MM.1S (cell line): ENCODE results near the gene NR5A2.

Experiments
- DNase-seq: peaks from one replicate; pipeline ENCODE4 v3.0.0-alpha.2; 2015
- H2AFZ ChIP-seq: fragments of 300-600 bp; sonication (generic); 2 replicates; pipeline ENCODE4 v1.6.0; 2016; ENCODE audit warnings: antibody characterized with exemption, low read length
- H3F3A ChIP-seq: fragments of 300-600 bp; sonication (generic); 2 replicates; pipeline ENCODE4 v1.6.1; 2016; ENCODE audit warnings: mild to moderate bottlenecking, antibody characterized with exemption, low read length, moderate library complexity, mixed read lengths; ENCODE audit not compliant: insufficient read depth
- H3K27ac ChIP-seq: fragments of 300-600 bp; sonication (generic); 2 replicates; pipeline ENCODE4 v1.5.1; 2016; ENCODE audit warnings: mild to moderate bottlenecking, low read length
- H3K27me3 ChIP-seq: fragments of 300-600 bp; sonication (generic); replicated peaks from 2 replicates; pipeline ENCODE4 v1.6.0; 2016; ENCODE audit warnings: low read length; ENCODE audit not compliant: insufficient read depth
- H3K36me3 ChIP-seq: fragments of 300-600 bp; sonication (generic); replicated peaks from 2 replicates; pipeline ENCODE4 v1.6.1; 2016; ENCODE audit warnings: mild to moderate bottlenecking, low read length, mixed read lengths; ENCODE audit not compliant: insufficient read depth
- H3K4me1 ChIP-seq: fragments of 300-600 bp; sonication (generic); 2 replicates; pipeline ENCODE4 v1.6.1; 2016; ENCODE audit warnings: low read length, mixed read lengths
- H3K4me2 ChIP-seq: fragments of 300-600 bp; sonication (generic); 2 replicates; pipeline ENCODE4 v1.6.0; 2016; ENCODE audit warnings: low read depth, low read length
- H3K4me3 ChIP-seq: fragments of 300-600 bp; sonication (generic); 2 replicates; pipeline ENCODE4 v1.5.1; 2016; ENCODE audit warnings: low read length, mixed read lengths
- H3K79me2 ChIP-seq: fragments of 300-600 bp; sonication (generic); 2 replicates; pipeline ENCODE4 v1.6.1; 2016; ENCODE audit warnings: mixed run types, low read length, mixed read lengths
- H3K9ac ChIP-seq: fragments of 300-600 bp; sonication (generic); 2 replicates; pipeline ENCODE4 v1.6.1; 2016; ENCODE audit warnings: low read length, mixed read lengths
- H3K9me2 ChIP-seq: fragments of 300-600 bp; sonication (generic); replicated peaks from 2 replicates; pipeline ENCODE4 v1.6.1; 2016; ENCODE audit warnings: mild to moderate bottlenecking, low read length, mixed read lengths; ENCODE audit not compliant: insufficient read depth
- H3K9me3 ChIP-seq: fragments of 300-600 bp; sonication (generic); replicated peaks from 2 replicates; pipeline ENCODE4 v1.6.1; 2016; ENCODE audit warnings: mild to moderate bottlenecking, low read length, mixed read lengths; ENCODE audit not compliant: insufficient read depth
- H4K20me1 ChIP-seq: fragments of 300-600 bp; sonication (generic); 2 replicates; pipeline ENCODE4 v1.6.1; 2016; ENCODE audit warnings: mild to moderate bottlenecking, low read length, moderate library complexity, mixed read lengths; ENCODE audit not compliant: insufficient read depth
- CTCF ChIP-seq: fragments of 300-600 bp; sonication (generic); IDR thresholded peaks from 2 replicates; pipeline ENCODE4 v1.5.1; 2016; ENCODE audit warnings: antibody characterized with exemption, low read length, mixed read lengths
- EZH2 ChIP-seq: fragments of 300-600 bp; sonication (generic); optimal IDR thresholded peaks from 2 replicates; pipeline ENCODE3; 2017; ENCODE audit warnings: low read depth, mild to moderate bottlenecking, antibody characterized with exemption, low read length, mixed read lengths
- EZH2phosphoT487 ChIP-seq: fragments of 300-600 bp; sonication (generic); IDR thresholded peaks from 2 replicates; pipeline ENCODE4 v1.6.1; 2018; ENCODE audit warnings: antibody characterized with exemption, low read length

The NR5A2 gene

GRCh38 chr1:200090252-200091159 is 63.0 kb downstream of the NR5A2 start:
- H3K9me3 ChIP-seq: no peaks in the 10 kb centered on the region
- no peak overlapping the region for H3K4me2 ChIP-seq
- no peak overlapping the region for H3K4me3 ChIP-seq
- no peaks in the 10 kb centered on the region for H3F3A ChIP-seq
- H3K79me2 ChIP-seq: no peaks in the 10 kb centered on the region
- H3K27me3 ChIP-seq: no peaks in the 10 kb centered on the region
- DNase-seq: no peak
- no peak overlapping the region for H2AFZ ChIP-seq
- no peaks in the 10 kb centered on the region for H3K36me3 ChIP-seq
- no peaks in the 10 kb centered on the region for H4K20me1 ChIP-seq
- TF ChIP-seq CTCF (peak; percentile 25), EZH2 (no peak), EZH2phosphoT487 (no peak)
- no peak overlapping the region for H3K27ac ChIP-seq
- no peak overlapping the region for H3K9ac ChIP-seq
- no peaks in the 10 kb centered on the region for H3K4me1 ChIP-seq
- no peaks in the 10 kb centered on the region for H3K9me2 ChIP-seq

GRCh38 chr1:200095057-200095577 is 67.6 kb downstream of the NR5A2 start:
- no peak overlapping the region for H3K9ac ChIP-seq
- H3K9me3 ChIP-seq: no peaks in the 10 kb centered on the region
- H2AFZ ChIP-seq: no peak overlapping the region
- no peak for DNase-seq
- H3K4me1 ChIP-seq: no peaks in the 10 kb centered on the region
- no peaks in the 10 kb centered on the region for H3F3A ChIP-seq
- no peak overlapping the region for H3K4me3 ChIP-seq
- no peak for TF ChIP-seq CTCF
- no peak for TF ChIP-seq EZH2
- TF ChIP-seq EZH2phosphoT487: no peak
- H3K27me3 ChIP-seq: no peaks in the 10 kb centered on the region
- no peaks in the 10 kb centered on the region for H3K36me3 ChIP-seq
- no peaks in the 10 kb centered on the region for H3K79me2 ChIP-seq
- H4K20me1 ChIP-seq: no peaks in the 10 kb centered on the region
- no peak overlapping the region for H3K27ac ChIP-seq
- no peak overlapping the region for H3K4me2 ChIP-seq
- H3K9me2 ChIP-seq: no peaks in the 10 kb centered on the region

- Histone ChIP-seq H3K4me1 (no peaks in the 10 kb centered on the region), H3K9me3 (no peaks in the 10 kb centered on the region), H3F3A (no peaks in the 10 kb centered on the region), H3K36me3 (no peaks in the 10 kb centered on the region), H3K79me2 (no peaks in the 10 kb centered on the region), H3K9ac (no peak overlapping the region), H3K27me3 (no peaks in the 10 kb centered on the region), H4K20me1 (no peaks in the 10 kb centered on the region), H3K27ac (no peak overlapping the region), H3K4me2 (no peak overlapping the region), H3K9me2 (no peaks in the 10 kb centered on the region), H2AFZ (no peak overlapping the region), H3K4me3 (no peak overlapping the region)
- TF ChIP-seq EZH2phosphoT487 (no peak), EZH2 (no peak), CTCF (no peak)
- no peak for DNase-seq
Observed at GRCh38 chr1:200096774-200097173, 69.3 kb downstream of the NR5A2 start.
